Activated CD4-positive, alpha-beta T cell treated with anti-CD3 and anti-CD28 coated beads, Interleukin-10, Interleukin-2, amounts not matched to agents 100 ng/mL and 50 ng/mL, durations not matched to agents 16 hours and 8 hours (primary cell): ENCODE data around the gene RPS6KA1.
"Not testable (repeated sequence)": the region's sequence is repeated elsewhere in the genome, so short reads cannot be mapped to it uniquely, and the experiment has no call there.

Experiments
- DNase-seq: peaks from one replicate; pipeline ENCODE4 v3.0.0-alpha.2; 2020

Gene RPS6KA1

DNA sequence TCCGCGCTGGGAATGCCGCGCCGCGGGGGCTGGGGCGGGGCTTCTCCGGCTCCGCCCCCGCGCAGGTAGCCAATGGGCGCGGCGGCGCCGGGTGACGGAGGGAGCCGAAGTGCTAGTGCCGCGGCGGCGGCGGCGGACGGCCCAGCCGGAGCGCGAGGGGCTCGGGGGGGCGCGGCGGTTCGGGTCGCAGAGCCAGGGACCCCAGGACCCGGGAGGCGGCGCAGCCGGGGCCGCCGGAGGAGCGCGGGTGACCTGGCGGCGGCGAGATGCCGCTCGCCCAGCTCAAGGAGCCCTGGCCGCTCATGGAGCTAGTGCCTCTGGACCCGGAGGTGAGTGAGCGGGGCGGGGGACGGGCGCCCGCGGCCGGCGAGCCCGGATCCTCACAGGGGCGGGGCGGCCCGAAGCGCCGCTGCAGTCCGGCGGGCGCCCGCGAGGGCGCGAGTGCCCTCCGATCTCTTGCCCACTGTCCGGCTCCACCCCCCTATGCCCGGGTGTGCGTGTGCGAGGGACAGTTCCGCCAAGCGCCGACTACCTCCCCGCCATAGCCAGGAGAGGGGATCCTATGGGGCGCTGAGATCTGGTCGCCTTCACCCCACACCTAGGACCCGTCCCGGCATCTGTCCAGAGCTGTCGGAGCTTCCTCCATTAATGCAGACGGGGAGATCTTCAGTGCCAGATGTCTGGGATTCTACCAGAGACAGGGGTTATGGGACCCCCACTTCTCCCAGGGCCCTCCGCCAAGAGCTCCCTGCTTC, at the start of gene RPS6KA1:
Gene RPS6KA1, plus strand, starts transcription at position 107 of the 755 bp plus-strand sequence. Its CDS starts 160 bp downstream, at position 267.
- DNase-seq = peak; percentile 70

DNA sequence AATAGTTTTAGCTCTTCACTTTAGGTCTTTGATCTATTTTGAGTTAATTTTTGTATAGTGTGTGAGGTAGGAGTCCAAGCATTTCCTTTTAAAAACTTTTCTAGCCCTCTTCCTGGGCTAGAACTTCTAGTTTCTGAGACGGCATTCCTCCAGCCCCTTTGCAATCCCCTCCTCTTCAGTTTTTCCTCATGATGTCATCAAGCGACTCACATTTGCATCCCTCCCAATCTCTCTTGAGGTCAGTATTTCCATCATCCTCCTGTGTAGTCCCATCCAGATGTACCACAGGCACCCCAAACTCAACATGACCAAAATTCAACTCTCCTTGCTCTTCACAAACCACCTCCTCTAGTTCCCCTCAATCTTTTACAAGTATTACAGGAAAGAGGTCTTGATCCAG, 46.6 kb upstream of the RPS6KA1 start:
- no peak for DNase-seq

DNA sequence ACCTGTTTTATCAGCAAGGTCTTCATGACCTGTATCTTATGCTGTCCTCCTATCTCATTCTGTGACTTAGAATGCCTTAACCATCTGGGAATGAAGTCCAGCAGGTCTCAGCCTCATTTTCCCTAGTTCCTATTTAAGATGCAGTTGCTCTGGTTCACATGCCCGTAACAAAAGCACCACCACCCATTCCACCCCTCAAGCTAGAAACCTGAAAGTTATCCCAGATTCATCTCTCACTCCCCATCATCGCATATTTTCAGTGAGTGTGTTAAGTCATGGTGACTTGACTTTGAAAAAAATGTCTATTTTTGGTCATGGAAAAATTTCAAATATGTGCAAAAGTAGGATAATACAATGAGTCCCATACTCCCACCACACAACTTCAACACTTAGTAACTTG, 45.6 kb upstream of the RPS6KA1 start:
- DNase-seq = no peak

DNA sequence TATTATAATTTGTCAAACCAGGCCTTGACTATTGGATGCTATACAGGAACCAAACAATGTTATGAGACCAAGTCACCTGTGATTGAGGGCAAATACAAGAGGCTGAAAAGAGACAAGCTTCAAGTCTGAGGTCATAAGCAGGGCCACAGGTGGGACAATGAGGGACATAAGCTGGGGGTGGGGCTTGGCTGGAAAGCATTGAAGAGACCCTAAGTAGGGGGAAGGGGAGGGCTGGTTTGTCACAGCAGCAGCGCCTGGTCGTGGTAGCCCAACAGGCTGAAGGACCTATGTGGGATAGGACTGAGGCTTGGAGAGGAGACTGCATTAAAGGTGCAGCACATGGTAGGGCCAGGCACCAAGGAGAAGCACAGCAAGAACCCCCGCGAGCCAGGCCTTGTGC, 39.4 kb upstream of the RPS6KA1 start:
- no peak for DNase-seq

DNA sequence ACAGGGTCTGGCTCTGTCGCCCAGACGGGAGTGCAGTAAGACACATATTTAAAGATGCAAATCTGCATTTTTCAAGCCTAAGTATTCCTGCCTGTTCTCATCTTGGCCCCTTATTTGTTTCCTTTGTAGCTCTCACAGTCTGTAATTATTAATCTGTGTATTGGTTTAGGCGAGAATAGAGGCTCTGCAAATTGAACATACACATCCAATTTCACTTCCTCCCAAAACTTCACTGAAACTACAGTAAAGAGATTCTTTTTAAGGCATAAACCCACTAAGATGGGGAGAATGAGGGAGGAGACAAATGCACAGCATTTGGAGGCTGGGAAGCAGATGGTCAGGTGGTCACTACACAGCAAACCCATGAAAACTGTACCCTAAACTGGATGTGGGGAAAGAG, 36.3 kb upstream of the RPS6KA1 start:
- no peak for DNase-seq

DNA sequence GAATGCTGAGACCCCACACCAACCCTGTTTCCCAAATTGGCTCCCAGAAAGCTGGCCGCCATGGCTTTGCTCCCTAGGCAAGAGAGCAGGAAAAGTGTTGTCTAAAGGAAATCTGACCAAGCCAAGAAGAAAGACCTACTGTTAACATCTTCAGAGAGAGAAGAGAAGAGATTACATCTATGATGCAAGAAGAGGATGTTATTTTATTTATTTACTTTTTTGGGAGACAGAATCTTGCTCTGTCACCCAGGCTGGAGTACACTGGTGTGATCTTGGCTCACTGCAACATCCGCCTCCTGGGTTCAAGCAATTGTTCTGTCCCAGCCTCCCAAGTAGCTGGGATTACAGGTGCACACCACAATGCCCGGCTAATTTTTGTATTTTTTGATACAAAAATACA, 35.6 kb upstream of the RPS6KA1 start:
- DNase-seq = no peak

DNA sequence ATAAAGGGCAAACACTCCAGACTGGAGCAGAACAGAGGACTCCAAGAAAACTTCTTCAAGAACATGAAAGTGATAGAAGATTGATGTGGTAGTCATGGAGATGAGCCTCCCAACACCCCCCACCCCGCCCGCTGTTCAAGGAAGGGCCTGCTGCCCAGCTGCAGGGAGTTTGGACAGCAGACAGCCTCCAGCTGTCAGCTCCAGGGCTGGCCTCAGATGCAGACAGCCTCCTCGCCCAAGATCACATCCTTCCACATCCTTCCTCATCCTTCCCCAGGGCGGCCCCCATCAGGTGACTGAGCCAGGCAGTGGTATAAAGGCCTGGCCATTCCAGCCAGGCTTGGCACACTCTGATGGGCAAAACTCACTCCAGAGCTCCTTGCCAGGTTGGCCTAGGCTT, 32.7 kb upstream of the RPS6KA1 start:
- no peak for DNase-seq

DNA sequence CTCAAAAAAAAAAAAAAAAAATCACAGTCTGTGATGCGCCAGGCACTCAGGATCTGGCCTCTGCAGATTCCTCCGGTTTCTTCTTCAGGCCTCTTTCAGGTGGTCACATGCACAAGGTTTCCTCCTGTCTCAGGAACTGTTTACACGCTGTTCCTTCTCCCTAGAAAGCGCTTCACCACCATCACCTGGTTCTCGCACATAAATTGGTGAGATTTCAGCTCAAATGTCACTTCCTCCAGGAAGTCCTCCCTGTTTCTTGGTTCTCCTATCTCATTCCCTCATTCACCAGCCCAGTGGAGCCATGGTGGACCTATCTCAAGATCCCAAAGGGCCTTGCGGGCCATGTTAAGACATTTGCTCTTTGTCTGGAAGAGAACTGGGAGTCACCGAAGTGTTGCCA, 30.7 kb upstream of the RPS6KA1 start:
- no peak for DNase-seq

DNA sequence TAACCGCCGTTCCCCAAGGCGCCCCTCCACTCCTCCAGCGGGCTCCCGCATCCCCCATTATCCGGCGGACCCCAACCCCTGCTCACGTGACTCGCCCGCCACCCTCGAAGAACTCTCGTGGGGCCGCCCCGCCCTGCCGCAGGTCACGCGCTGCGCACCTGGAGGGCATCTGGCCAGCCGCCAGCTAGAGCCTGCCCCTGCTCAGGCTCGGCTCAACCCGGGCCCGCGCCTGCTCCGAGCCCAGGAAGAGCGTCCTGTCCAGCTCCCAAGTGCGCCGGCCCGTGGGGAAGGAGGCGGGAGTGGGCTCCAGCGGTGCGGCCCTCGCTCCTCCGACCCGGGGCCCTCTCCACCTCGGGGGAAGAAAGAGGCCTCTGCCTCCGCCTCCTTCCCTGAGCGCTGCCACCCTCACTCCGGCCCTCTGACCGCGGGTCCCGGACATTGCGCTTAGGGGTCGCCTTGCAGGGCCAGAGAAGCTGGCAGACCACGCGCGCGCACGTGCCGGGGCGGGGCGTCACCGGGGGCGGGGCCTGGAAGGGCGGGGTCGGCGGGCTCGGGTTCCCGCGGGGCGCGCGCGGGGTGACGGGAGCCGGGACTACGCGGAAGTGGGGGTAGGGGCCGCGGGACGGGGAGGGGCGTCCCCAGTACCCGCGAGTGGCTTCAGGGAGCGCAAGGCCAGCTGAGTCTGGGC, 28.9 kb upstream of the RPS6KA1 start:
- DNase-seq = peak; percentile 95

DNA sequence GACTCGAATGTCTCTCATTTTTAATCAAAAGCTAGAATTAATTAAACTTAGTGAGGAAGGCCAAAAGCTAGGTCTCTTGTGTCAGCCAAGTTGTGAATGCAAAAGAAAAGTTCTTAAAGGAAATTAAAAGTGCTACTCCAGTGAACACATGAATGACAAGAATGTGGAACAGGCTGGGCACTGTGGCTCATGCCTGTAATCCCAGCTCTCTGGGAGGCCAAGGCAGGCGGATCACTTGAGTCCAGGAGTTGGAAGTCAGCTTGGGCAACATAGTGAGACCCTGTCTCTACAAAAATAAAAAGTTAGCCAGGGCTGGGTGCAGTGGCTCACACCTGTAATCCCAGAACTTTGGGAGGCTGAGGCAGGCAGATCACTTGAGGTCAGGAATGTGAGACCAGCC, 18.9 kb upstream of the RPS6KA1 start:
- not testable (repeated sequence) for DNase-seq

DNA sequence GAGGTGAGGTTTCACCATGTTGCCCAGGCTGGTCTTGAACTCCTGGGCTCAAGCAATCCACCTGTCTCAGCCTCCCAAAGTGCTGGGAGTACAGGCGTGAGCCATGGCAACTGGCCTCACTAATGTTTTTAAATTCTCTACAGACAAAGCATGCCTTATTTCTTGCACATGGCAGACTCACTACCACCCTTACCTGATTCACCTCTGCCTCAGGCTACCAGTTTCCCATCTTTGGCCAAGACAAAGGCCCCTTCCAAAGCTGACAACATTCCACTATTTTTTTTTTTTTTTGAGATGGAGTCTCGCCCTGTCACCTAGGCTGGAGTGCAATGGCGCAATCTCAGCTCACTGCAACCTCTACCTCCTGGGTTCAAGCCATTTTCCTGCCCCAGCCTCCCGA, 13.7 kb upstream of the RPS6KA1 start:
- not testable (repeated sequence) for DNase-seq

DNA sequence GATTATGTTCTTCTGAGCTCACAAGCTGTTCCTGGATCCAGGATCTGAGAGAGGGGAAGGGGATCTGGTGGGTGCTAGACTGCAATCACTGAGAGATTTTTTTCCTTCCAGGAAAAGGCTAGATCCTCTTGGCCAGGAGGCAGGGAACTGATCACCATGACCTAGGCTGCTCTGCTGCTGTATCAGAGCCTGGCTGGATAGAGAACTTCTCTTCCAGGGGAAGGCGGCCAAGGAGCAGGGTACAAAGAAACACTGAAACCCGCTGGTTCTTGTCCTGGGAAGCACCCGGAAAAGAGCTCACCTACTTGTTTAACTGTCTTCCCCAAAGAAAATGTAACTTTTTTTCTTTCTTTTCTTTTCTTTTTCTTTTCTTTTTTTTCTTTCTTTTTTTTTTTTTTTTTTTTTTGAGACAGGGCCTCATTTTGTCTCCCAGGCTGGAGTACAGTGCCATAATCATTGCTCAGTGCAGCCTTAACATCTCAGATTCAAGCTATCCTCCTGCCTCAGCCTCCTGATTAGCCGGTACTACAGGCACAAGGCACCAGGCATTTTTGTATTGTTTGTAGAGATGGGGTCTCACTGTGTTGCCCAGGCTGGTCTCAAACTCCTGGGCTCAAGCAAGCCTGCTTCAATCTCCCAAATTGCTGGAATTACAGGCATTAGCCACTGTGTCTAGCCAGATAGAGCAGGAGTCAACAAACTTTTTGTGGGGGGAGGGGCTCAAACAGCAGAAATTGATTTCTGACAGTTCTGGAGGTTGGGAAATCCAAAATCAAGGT, 12.4 kb upstream of the RPS6KA1 start:
- no peak for DNase-seq

DNA sequence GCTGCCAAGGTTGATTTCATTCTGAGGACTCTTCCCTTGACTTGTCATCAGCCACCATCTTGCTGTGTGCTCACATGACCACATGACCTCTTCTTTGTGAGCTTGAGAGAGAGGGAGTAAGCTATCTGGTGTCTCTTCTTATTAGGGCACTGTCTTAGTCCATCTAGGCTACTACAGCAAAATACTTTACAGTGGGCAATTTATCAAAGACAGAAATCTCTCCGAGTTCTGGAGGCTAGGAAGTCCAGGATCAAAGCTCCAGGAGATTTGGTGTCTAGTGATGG, 11.9 kb upstream of the RPS6KA1 start:
- DNase-seq = no peak

DNA sequence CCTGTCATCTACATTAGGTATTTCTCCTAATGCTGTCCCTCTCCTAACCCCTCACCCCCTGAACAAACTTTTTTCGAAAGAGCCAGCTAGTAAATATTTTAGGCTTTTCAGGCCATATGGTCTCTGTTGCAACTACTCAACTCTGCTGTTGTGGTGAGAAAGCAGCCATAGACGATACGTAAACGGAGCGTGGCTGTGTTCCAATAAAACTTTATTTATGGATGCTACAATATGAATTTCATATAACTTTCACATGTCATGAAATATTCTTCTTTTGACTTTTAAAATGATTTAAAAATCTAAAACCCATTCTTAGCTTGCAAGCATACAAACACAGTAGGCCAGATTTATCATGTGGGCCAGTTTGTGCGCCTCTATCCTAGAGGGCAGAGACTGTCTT, 11.2 kb upstream of the RPS6KA1 start:
- DNase-seq = no peak

DNA sequence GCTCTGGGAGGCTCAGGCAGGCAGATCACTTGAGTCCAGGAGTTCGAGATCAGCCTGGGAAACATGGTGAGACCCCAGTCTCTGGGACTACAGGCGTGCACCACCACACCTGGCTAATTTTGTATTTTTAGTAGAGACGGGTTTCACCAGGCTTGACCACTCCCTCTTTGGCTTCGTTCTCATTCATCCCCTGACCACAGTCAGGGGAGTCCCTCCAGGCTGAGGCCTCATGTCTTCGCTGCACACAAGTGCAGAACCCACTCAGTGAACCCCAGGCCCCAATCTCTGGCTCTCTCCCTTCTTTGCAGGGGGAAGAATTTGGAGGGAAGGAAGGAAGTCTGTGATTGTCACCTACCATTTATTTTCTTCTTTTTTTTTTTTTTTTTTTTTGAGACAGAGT, 9.2 kb upstream of the RPS6KA1 start:
- no peak for DNase-seq

DNA sequence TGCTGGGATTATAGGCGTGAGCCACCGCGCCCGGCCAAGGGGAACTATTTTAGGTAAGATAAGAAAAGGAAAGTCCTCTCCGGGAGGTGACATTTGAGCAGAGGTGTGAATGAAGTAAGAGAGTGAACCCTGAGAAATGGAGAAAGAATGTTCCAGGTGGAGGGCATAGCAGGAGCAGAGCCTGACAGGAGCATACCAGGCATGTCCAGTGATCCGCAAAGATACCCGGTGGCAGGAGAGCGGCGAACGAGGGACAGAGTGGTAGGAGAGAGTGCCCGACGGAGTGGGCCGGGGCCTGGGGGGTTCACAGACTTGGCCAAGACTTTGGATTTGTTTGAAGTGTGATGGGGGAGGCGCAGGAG, 7.9 kb upstream of the RPS6KA1 start:
- DNase-seq = no peak

DNA sequence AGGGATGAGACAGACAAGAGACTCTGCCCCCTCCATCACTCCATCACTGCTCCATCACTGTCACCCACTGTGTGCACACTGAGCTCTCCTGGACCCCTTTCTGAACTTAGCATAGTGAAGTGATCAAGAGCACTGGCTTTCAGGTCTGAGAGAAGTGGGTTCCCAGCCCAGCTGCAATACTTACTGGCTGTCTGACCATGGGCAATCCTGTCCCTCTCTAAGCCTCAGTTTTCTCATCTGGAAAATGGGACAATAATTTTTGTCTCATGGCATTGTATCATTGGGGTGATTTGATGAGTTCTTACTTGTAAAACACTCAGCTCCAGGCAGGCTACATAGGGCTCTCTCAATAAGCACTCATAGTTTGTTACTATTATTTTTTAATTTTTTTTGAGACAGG, 7.5 kb upstream of the RPS6KA1 start:
- no peak for DNase-seq

DNA sequence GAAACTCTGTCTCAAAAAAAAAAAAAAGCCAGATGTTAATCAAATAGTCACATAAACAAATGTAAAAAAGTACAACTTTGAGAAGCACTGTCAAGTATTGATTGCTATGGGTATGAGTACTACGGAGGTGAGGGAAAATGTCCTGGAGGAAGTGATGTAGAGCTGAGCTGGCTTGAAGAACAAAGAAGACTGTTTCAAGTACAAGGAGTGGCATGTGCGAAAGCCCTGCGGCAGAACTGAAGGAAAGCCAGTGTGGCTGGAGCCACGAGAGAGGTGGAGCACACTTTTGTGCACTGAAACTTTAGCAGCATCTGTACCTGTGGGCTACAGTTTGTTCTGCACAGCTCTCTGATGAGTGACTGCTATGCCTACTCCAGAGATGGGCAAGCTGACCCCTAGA, 5.4 kb upstream of the RPS6KA1 start:
- no peak for DNase-seq

DNA sequence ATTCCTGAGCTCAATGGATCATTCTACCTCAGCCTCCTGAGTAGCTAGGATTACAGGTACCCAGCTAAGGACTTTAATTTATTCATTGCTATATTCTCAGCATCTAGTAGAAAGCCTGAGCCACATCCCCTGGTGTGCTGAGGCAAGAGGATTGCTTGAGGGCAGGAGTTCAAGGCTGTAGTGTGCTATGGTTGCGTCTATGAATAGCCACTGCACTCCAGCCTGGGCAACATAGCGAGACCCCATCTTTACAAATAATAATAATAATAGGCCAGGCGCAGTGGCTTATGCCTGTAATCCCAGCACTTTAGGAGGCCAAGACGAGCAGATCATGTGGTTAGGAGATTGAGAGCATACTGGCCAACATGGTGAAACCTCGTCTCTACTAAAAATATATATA, 3.3 kb upstream of the RPS6KA1 start:
- no peak for DNase-seq

DNA sequence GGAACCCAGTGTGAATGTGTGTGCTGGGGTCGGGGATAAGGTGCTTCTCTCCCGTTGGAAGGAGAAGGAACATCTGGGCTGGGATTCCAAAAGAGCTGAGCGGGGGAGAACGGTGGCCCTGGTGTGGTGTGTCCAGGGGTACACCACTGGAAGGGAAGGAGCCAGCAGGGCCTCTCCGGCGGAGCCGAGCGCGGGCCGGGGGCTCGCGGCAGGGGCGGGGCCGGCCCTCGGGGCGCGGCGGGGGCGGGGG, 231 bp upstream of the RPS6KA1 start:
- no peak for DNase-seq

DNA sequence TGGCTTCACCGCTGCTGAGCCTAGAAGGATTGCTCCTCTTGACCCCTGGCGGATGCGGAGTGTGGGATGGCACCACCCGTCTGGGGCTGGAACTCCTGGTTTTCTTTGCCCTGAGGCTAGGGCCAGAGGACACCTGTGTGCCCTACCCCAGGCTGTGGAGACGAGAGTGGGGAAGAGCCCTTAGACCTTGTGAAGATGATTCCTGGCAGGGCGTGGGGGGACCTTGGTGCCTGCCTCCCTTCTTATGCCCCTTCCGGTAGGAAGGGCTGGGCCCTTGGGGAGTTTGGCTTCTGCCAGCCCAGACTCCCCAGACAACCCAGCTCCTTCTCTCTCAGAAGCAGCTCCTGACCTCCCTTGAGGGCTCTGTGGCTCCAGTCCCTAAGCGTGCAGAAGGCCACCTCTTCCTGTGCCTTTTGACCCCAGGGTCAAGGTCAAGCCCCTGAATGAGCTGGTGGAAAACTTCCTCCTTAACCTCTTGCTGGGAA, 891 bp downstream of the RPS6KA1 start:
- DNase-seq = no peak

DNA sequence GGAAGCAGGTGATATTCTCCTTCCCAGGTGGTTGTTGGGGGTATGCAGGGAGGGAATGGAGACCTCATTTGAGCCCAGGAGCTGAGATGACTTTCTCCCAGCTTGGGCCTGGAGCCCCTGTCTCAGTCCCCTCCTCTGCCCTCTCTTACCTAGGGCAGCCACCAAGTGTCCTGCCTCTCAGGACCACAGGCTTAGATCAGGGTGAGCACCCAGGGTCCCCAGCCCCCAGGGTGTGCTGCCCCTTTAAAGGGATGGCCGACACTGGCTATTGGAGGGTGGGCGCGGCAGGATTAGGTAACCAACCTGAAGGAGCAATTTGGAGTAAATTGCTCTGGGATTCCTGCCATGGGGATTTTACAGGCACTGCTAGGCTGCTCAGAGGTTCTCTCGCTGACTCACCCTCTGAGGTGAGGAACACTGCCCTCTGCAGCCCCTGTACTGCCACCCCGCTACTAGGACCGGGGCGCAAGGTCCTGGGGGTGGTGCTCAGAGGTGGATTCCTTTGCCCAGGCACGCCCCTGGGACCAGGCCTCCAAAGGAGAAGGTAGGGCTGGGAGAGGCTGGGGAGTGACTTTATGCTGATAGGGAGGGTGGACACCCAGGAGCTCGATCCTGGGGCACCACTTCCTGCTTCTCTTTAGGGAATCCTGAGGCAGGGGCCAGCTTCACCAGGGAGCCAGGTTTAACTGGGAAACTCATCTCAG, 1.5 kb downstream of the RPS6KA1 start:
- DNase-seq = no peak

DNA sequence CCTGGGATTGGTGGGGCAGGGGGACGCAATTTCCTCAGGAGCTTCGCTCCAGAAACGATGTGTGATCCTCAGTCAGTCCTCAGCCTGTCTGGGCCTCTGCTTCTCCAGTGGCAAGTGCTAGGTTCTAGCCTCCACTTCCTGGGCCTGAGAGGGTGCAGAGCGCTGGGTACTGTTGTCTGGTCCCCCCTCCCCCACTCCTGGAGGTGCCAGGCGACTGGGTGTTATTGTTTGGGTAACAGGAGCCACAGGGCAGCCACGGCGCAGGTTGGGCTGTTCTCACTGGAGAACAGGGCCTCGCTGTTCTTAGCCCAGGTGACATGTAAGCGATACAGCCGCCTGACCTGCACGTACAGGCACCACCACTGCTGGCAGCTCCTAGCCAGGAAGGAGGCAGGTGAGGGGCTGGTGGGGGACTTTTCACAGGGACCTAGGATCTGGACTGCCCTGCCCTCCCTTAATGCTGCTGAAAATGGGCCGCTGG, 2.1 kb downstream of the RPS6KA1 start:
- DNase-seq = no peak
